ENCODE results near the gene TMC2.
A peak's percentile ranks its signal among the peaks of the same experiment; 100 is the strongest.

The TMC2 gene

DNA sequence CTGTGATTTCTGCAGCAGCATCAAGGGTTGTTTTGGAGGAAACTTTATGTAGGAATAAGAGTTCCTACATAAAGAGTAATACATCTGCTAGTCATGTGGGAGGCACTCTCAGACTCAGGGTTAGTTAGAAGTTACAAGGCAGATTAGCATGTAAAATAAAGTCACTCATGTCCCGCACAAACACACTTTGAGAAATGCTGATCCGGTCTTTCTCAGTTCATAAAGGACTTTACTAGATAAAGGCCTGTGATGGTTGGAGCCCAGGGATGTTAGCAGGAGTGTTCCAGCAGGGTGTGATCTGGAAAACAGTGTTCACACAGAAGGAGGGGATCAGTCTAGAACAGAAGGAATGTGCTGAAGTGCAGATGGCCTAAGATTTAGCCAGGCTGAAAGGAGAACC, 83.0 kb downstream of the TMC2 start:
- DNase-seq (ENCODE audit: extremely low read depth in 1 of 2, low read depth in 1 of 2), result no peak

DNA sequence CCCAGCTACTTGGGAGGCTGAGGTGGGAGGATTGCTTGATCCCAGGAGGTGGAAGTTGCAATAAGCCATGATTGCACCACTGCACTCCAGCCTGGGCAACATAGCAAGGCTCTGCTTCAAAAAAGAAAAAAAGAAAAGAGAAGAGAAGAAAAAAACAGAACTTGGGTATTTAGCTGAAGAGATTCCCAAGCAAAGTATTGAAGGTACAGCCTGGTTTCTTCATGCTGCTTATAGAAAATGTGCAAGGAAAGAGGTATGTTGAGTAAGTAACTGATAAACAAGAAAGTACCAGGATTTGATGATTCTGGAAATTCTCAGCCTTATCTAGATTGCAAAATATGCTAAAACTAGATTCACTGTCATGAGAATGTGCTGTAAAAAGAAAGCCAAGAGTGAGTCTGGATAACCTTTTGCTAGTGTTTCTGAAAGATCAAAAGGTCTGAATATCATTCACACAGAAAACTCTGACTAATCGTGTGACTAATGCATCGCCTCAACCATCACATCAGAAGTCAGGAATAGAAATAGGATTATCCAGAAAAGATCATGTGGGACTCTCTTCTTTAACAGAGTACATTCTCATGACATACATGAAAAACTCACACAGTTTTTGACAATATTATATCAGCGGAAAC, 83.7 kb downstream of the TMC2 start:
- no peak for DNase-seq (ENCODE audit: extremely low read depth in 1 of 2, low read depth in 1 of 2)

DNA sequence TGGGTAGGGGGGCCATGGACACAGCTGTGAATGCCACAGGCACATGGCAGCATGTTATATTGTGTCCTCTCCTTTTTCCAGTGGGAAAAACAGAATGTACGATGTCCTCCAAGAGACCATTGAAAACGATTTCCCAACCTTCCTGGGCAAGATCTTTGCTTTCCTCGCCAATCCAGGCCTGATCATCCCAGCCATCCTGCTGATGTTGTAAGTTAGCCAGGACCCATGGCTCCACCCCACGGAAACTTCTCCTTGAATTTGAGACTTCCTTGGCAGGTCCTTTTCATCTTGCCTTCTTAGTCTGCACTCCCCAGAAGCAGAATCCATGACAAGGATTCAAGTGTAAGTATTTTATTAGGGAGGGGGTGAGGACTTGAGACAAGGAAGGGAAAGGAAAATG, 87.8 kb downstream of the TMC2 start:
- no peak for DNase-seq (ENCODE audit: extremely low read depth in 1 of 2, low read depth in 1 of 2)

GRCh38 chr20:2625062-2625461, 88.7 kb downstream of the TMC2 start:
- no peak for DNase-seq (ENCODE audit: extremely low read depth in 1 of 2, low read depth in 1 of 2)

- DNase-seq (ENCODE audit: extremely low read depth in 1 of 2, low read depth in 1 of 2), result no peak
Observed at GRCh38 chr20:2626853-2627541, 90.6 kb downstream of the TMC2 start.

DNA sequence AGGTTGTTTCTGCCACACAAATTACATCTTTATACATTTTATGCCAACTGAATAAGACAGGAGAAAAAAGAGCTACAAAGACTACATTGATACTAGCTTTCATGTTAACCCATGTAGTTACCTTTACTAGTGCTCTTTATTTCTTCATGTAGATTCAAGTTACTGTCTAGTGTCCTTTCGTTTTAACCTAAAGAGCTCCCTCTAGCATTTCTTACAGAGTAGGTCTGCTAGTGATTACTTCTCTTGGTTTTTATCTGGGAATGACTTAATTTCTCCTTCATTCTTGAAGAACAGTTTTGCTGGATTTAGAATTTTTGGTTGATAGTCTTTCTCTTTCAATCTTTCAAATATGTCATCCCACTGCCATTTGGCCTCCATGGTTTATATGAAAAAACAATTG, 94.9 kb downstream of the TMC2 start:
- no peak for DNase-seq (ENCODE audit: extremely low read depth in 1 of 2, low read depth in 1 of 2)

- no peak for DNase-seq (ENCODE audit: extremely low read depth in 1 of 2, low read depth in 1 of 2)
Observed at GRCh38 chr20:2633381-2633780, 97.0 kb downstream of the TMC2 start.

GRCh38 chr20:2637246-2637645, 100.9 kb downstream of the TMC2 start:
- DNase-seq (ENCODE audit: extremely low read depth in 1 of 2, low read depth in 1 of 2), result no peak

DNA sequence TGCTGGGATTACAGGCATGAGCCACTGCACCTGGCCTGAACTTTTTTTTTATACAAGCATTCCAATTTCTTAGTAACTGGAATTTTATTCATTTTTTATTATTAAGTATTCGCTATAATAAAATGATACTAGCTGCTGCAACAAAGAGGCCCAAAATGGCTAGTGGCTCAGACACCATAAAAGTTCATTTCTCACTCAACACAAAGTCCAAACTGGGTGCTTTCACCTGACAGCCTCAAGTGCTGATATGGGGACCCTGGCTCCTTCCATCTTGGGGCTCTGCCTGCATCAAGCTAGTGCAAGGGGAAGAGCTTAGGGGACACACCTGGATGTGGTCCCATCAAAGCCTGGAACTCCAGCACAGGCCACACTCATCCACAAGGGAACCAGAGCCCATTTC, 103.9 kb downstream of the TMC2 start:
- DNase-seq (ENCODE audit: extremely low read depth in 1 of 2, low read depth in 1 of 2), result no peak

DNA sequence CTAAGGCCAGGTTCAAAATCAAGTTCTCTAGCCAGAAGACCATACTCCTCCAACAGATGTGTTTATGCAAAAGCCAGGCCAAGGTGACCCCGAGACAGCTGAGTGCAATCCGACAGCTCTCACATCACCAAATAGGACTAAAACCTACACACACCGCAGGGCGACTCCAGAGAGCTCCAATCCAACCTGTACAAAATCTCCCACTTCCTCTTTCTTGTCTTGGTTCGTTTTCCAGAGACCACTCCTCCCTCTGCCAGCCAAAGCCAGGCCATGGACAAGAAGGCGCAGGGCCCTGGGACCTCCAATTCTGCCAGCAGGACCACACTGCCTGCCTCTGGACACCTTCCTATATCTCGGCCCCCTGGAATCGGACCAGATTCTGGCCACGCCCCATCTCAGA, 104.5 kb downstream of the TMC2 start:
- DNase-seq (ENCODE audit: extremely low read depth in 1 of 2, low read depth in 1 of 2), result no peak

GRCh38 chr20:2643708-2644107, 107.3 kb downstream of the TMC2 start:
- DNase-seq (ENCODE audit: extremely low read depth in 1 of 2, low read depth in 1 of 2), result no peak

DNA sequence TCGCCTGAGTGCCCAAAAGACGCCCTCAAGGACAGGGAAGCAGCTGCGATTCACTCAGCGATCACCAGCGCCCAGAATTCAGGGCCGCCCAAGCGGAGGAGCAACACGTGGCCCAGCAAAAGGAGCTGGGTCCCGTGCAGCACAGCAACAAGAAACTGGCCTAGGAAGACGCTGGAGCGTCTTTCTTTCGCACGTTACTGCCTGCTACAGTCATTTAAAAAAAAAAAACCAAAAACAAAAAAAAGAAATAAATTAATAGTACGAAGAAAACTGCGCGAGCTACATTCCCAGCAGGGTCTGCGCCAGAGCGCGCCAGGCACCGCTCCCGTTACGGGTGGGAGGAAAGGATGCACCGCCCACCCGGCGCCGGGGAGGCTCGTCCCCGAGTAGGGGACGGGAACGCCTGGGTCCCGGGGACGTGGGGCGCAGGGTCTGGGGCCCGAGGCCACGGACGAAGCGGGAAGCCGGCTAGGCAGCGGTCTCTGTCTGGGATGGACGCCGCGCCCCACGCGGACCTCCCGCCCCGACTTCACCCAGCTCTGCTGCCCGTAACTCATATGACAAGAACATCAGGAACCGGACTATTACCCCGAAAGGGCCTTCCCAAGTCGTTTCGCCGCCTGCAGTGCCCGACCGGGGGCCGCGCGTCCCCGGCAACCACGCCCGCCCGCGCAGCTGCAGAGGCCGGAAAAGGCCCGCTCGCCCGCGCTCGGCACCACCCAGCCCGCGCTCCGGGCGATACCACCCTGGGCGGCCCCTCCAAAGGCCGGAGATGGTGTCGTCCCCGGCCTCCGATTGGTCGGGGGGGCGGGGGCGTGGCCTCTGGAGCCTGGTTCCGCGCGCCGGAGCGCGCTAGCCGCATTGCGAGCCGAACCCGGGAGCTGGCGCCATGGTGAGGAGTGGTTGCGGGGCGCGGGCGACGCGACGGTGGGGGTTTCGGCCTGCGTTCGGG, 115.7 kb downstream of the TMC2 start, which contains the start of gene NOP56:
Gene NOP56, plus strand, starts transcription at position 861 of the 952 bp plus-strand sequence. Its CDS starts 29 bp downstream, at position 890.
- peak; percentile 68 to 90 for DNase-seq (ENCODE audit: extremely low read depth in 1 of 2, low read depth in 1 of 2)

- DNase-seq (ENCODE audit: extremely low read depth in 1 of 2, low read depth in 1 of 2), result no peak
Observed at GRCh38 chr20:2652724-2653555, 116.6 kb downstream of the TMC2 start.

GRCh38 chr20:2653556-2654383, 117.4 kb downstream of the TMC2 start:
- DNase-seq (ENCODE audit: extremely low read depth in 1 of 2, low read depth in 1 of 2), result no peak

DNA sequence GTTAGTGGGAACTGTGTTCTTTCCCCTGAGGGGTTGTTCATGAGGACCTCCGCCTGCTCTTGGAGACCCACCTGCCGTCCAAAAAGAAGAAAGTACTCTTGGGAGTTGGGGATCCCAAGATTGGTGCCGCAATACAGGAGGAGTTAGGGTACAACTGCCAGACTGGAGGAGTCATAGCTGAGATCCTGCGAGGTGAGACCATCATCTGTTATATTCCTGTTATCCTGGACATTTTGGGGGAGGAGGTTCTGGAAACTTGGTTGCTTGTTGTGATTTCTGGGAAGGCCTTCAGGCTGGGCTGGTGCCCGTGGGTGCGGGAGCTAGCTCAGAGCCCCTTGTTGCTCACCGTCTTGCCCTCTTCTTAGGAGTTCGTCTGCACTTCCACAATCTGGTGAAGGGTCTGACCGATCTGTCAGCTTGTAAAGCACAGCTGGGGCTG, 118.0 kb downstream of the TMC2 start:
- DNase-seq (ENCODE audit: extremely low read depth in 1 of 2, low read depth in 1 of 2), result no peak

GRCh38 chr20:2654831-2655230, 118.5 kb downstream of the TMC2 start:
- DNase-seq (ENCODE audit: extremely low read depth in 1 of 2, low read depth in 1 of 2), result no peak

- no peak for DNase-seq (ENCODE audit: extremely low read depth in 1 of 2, low read depth in 1 of 2)
Observed at GRCh38 chr20:2655331-2656116, 119.2 kb downstream of the TMC2 start.

DNA sequence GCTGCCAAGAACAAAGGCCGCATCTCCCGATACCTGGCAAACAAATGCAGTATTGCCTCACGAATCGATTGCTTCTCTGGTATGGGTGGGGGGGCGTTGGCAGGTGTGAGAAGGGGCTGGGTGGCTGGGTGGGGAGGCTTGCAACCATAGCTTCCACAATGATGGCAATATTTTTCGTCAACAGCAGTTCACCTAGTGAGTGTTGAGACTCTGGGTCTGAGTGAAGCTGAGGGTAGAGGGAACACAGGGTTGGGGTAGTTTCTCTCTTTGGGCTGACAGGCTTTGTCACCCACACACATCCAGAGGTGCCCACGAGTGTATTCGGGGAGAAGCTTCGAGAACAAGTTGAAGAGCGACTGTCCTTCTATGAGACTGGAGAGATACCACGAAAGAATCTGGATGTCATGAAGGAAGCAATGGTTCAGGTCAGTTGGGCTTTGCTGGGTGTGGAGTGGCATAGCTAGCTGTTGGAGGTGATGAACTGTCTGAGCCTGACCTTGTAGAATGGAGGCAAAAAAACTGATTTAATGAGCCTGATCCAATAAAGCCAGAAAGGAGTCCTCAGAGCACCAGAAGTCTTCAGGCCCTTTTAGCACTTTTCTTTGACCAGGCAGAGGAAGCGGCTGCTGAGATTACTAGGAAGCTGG, 120.2 kb downstream of the TMC2 start:
- DNase-seq (ENCODE audit: extremely low read depth in 1 of 2, low read depth in 1 of 2), result no peak
